Endothelial cell of umbilical vein (primary cell): ENCODE measurements around the gene SPRY4. TPM values are rescaled to one million over a fixed set of nuclear protein-coding genes. Genes with fewer than 3 reads are reported as not detected.

Experiments used
- BruUV-seq: library from RNA; stranded (reverse); fragments of 400-500 nt; replicated peaks from 2 replicates; lab custom pipeline; 2021; lab: Mats Ljungman, UMichigan
- CTCF ChIA-PET: fragments of 300-600, 350-600 bp; sonication (Branson Sonifier 250); formaldehyde crosslinking; loops from one replicate; lab custom pipeline; 2021; ENCODE audit warnings: antibody characterized with exemption, inconsistent platforms; lab: Charles Lee
- POLR2A ChIA-PET: fragments of 300-600, 350-600 bp; sonication (Branson Sonifier 250); formaldehyde crosslinking; loops from one replicate; lab custom pipeline; 2021; ENCODE audit warnings: antibody characterized with exemption, inconsistent platforms; lab: Charles Lee
- DNase-seq: peaks from one replicate; pipeline ENCODE4 v3.0.0-alpha.2; 2011; ENCODE audit warnings: low read depth, low spot score
- FAIRE-seq: peaks from 2 replicates; lab custom pipeline; 2011; peaks lifted over from hg19 to GRCh38; lab: Jason Lieb, UNC
- H2AFZ ChIP-seq: 2 replicates; pipeline ENCODE4 v1.6.0; 2012; ENCODE audit warnings: low read depth, low read length, control low read depth, inconsistent platforms
- H3K27ac ChIP-seq: 2 replicates; pipeline ENCODE4 v1.5.1; 2011; ENCODE audit warnings: low read depth, mild to moderate bottlenecking, control low read depth, low read length, moderate library complexity; ENCODE audit not compliant: insufficient read depth
- H3K27me3 ChIP-seq, 2 experiments: 2 replicates each; pipeline versions ENCODE4 v1.6.0 to v1.6.1; 2011; ENCODE audit warnings: low read length in 2 of 2, mixed read lengths in 1 of 2; ENCODE audit not compliant: control insufficient read depth in 2 of 2, insufficient read depth in 2 of 2
- H3K36me3 ChIP-seq, 2 experiments: 2 replicates in 1 of 2; 3 replicates in 1 of 2; pipeline ENCODE4 v1.5.1; 2011; ENCODE audit warnings: low read length in 2 of 2, mild to moderate bottlenecking in 1 of 2, moderate library complexity in 1 of 2; ENCODE audit not compliant: control insufficient read depth in 2 of 2, insufficient read depth in 2 of 2; ENCODE audit errors: extremely low read depth in 1 of 2
- H3K4me1 ChIP-seq: 3 replicates; pipeline ENCODE4 v1.5.1; 2011; ENCODE audit warnings: mild to moderate bottlenecking, low read length; ENCODE audit not compliant: control insufficient read depth, insufficient read depth; ENCODE audit errors: extremely low read depth
- H3K4me2 ChIP-seq: 2 replicates; pipeline ENCODE4 v1.6.1; 2011; ENCODE audit warnings: low read length, control low read depth, mixed read lengths; ENCODE audit not compliant: insufficient read depth
- H3K4me3 ChIP-seq, 3 experiments: fragments of 200-600 bp in 1 of 3; sonication (generic), shearing (Covaris generic) in 1 of 3; replicated peaks in 1 of 3; 2 replicates each; pipeline ENCODE4 v1.5.1; 2011 to 2016; ENCODE audit warnings: control low read depth in 3 of 3, low read length in 3 of 3, mild to moderate bottlenecking in 2 of 3, inconsistent platforms in 1 of 3, low read depth in 1 of 3, moderate library complexity in 1 of 3; ENCODE audit not compliant: insufficient read depth in 1 of 3
- H3K79me2 ChIP-seq: 2 replicates; pipeline ENCODE4 v1.6.0; 2012; ENCODE audit warnings: low read length, inconsistent platforms; ENCODE audit not compliant: control insufficient read depth, insufficient read depth
- H3K9ac ChIP-seq: replicated peaks from 2 replicates; pipeline ENCODE3; 2011; ENCODE audit warnings: low read length, control low read depth; ENCODE audit not compliant: insufficient read depth; ENCODE audit errors: extremely low read depth
- H3K9me1 ChIP-seq: replicated peaks from 3 replicates; pipeline ENCODE4 v1.6.0; 2011; ENCODE audit warnings: mild to moderate bottlenecking, low read length; ENCODE audit not compliant: control insufficient read depth, insufficient read depth; ENCODE audit errors: extremely low read depth
- H3K9me3 ChIP-seq: replicated peaks from 2 replicates; pipeline ENCODE4 v1.5.1; 2012; ENCODE audit warnings: low read length, inconsistent platforms; ENCODE audit not compliant: control insufficient read depth, insufficient read depth
- H4K20me1 ChIP-seq: replicated peaks from 2 replicates; pipeline ENCODE3; 2011; ENCODE audit warnings: mild to moderate bottlenecking, low read length; ENCODE audit not compliant: control insufficient read depth, insufficient read depth; ENCODE audit errors: extremely low read depth
- CTCF ChIP-seq, 2 donors: IDR thresholded peaks; 1 replicate in 1 of 2; 2 replicates in 1 of 2; pipeline ENCODE4 v1.5.1; 2011; ENCODE audit warnings: low read length in 2 of 2, mild to moderate bottlenecking in 2 of 2, moderate library complexity in 2 of 2, control low read depth in 1 of 2, inconsistent platforms in 1 of 2, low read depth in 1 of 2; ENCODE audit not compliant: insufficient read depth in 1 of 2; ENCODE audit errors: extremely low read depth in 1 of 2
- FOS ChIP-seq: IDR thresholded peaks from 2 replicates; pipeline ENCODE4 v1.6.1; 2011; ENCODE audit warnings: mild to moderate bottlenecking, low read length, moderate library complexity, borderline replicate concordance; ENCODE audit not compliant: insufficient read depth
- GATA2 ChIP-seq: IDR thresholded peaks from 2 replicates; pipeline ENCODE4 v1.7.0; 2011; ENCODE audit warnings: low read depth, mild to moderate bottlenecking, moderate library complexity, mixed read lengths, low read length; ENCODE audit not compliant: insufficient read length, insufficient read depth
- JUN ChIP-seq: IDR thresholded peaks from 2 replicates; pipeline ENCODE4 v1.6.1; 2011; ENCODE audit warnings: borderline replicate concordance, low read depth; ENCODE audit not compliant: insufficient read length, insufficient read depth
- MYC ChIP-seq: IDR thresholded peaks from one replicate; pipeline ENCODE4 v1.6.1; 2011; ENCODE audit warnings: mild to moderate bottlenecking, low read depth, low read length
- POLR2AphosphoS5 ChIP-seq: IDR thresholded peaks from 2 replicates; pipeline ENCODE4 v1.6.1; 2012; ENCODE audit warnings: low read depth, mild to moderate bottlenecking, control low read depth, low read length, moderate library complexity; ENCODE audit not compliant: insufficient read depth
- dilution Hi-C: fragments of 300-500 bp; cut with MboI; formaldehyde crosslinking; loops from one replicate; pipeline ENCODE4 v1.15.0; 2019; ENCODE audit warnings: low sequenced_read_pairs; ENCODE audit not compliant: extremely low pct_ligation_motif_present
- intact Hi-C: fragments of 100-400 bp; cut with micrococcal nuclease; formaldehyde crosslinking; loops from one replicate; pipeline ENCODE4 v1.10.0; 2022
- polyA plus RNA-seq, 4 experiments: library from polyadenylated mRNA; depleted of rRNA in 3 of 4; stranded (reverse) in 3 of 4; unstranded in 1 of 4; fragments of >200 nt; gene quantifications; 2 replicates each; pipeline versions ENCODE4 v1.2.1 to v1.2.3, GENCODE V29; 2011 to 2012; ENCODE audit warnings: missing spikeins in 1 of 4
- total RNA-seq: library from RNA; stranded (reverse); gene quantifications from 2 replicates; pipeline ENCODE4 v1.2.3, GENCODE V29; 2021
- TF ChIP-seq, protein P1 (sequence below): IDR thresholded peaks from 2 replicates; pipeline ENCODE4 v1.6.1; 2011; ENCODE audit not compliant: insufficient read depth, insufficient read length

Gene SPRY4
- total and polyA plus RNA-seq, 2 donors (not counting 3 experiments of a cell fraction or from before 2014, with no cell fraction given) = 9.3 to 33.9 TPM

GRCh38 chr5:142314606-142315005 lies 10.2 kb downstream of the SPRY4 start:
- Histone ChIP-seq H3K9me1 (no peaks in the 10 kb centered on the region), H3K27ac (no peak overlapping the region), H3K36me3 (peaks cover 4 to 10% of the 10 kb centered on the region in 2 experiments), H3K4me2 (no peak overlapping the region), H3K4me1 (peaks cover 54% of the 10 kb centered on the region), H3K9me3 (no peaks in the 10 kb centered on the region), H4K20me1 (no peaks in the 10 kb centered on the region), H3K79me2 (peaks cover 97% of the 10 kb centered on the region), H2AFZ (no peak overlapping the region), H3K9ac (no peak overlapping the region), H3K4me3 (no peak overlapping the region), H3K27me3 (no peaks in the 10 kb centered on the region)
- dilution Hi-C loops (no loop called here), intact Hi-C loops (loop anchor here (10.0 kb wide), 1 partner anchor 380 kb away; no protein-coding TSS in a partner anchor)
- DNase-seq (no peak), FAIRE-seq (no peak)
- BruUV-seq = no TSS peak
- CTCF ChIA-PET = no interaction called here
- POLR2A ChIA-PET = no interaction called here
- TF ChIP-seq, protein P1, sequence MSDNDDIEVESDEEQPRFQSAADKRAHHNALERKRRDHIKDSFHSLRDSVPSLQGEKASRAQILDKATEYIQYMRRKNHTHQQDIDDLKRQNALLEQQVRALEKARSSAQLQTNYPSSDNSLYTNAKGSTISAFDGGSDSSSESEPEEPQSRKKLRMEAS = no peak
- TF ChIP-seq FOS = no peak
- no peak for TF ChIP-seq POLR2AphosphoS5
- no peak for TF ChIP-seq MYC
- no peak for TF ChIP-seq CTCF (IDR thresholded peaks at IDR 0.05; ENCODE audit: extremely low read depth in 1 of 2, insufficient read depth in 1 of 2, low read depth in 1 of 2, low read length in 2 of 2)
- TF ChIP-seq JUN = no peak
- TF ChIP-seq GATA2 = no peak
